Mesendoderm (in vitro differentiated cells): ENCODE measurements around the gene SLC4A1AP.

Experiments
- DNase-seq: peaks from one replicate; pipeline ENCODE4 v3.0.0; 2013
- H2AK5ac ChIP-seq: 2 replicates; pipeline ENCODE4 v1.6.1; 2013; ENCODE audit warnings: low read length, inconsistent platforms
- H2BK120ac ChIP-seq: 2 replicates; pipeline ENCODE4 v1.6.1; 2013; ENCODE audit warnings: low read depth, mild to moderate bottlenecking, low read length, moderate library complexity, mixed read lengths
- H2BK15ac ChIP-seq: replicated peaks from 2 replicates; pipeline ENCODE4 v1.6.1; 2013; ENCODE audit warnings: low read depth, mild to moderate bottlenecking, moderate library complexity
- H2BK5ac ChIP-seq: 2 replicates; pipeline ENCODE4 v1.6.1; 2013; ENCODE audit warnings: low read length, inconsistent platforms
- H3K18ac ChIP-seq: 2 replicates; pipeline ENCODE4 v1.6.1; 2013; ENCODE audit warnings: mild to moderate bottlenecking, low read length, mixed read lengths
- H3K23ac ChIP-seq: one replicate; pipeline ENCODE4 v1.6.1; 2013; ENCODE audit warnings: low read length
- H3K27ac ChIP-seq: 2 replicates; pipeline ENCODE4 v1.5.1; 2013; ENCODE audit warnings: low read depth, mild to moderate bottlenecking, inconsistent platforms, low read length, moderate library complexity
- H3K27me3 ChIP-seq: 2 replicates; pipeline ENCODE4 v1.6.1; 2013; ENCODE audit warnings: low read length, control low read depth, mild to moderate bottlenecking, inconsistent platforms; ENCODE audit not compliant: insufficient read depth, poor library complexity
- H3K36me3 ChIP-seq: 2 replicates; pipeline ENCODE4 v1.6.1; 2013; ENCODE audit warnings: low read length, inconsistent platforms; ENCODE audit not compliant: control insufficient read depth, insufficient read depth
- H3K4ac ChIP-seq: one replicate; pipeline ENCODE4 v1.6.1; 2013; ENCODE audit warnings: low read depth, mild to moderate bottlenecking, low read length, moderate library complexity
- H3K4me1 ChIP-seq: 2 replicates; pipeline ENCODE4 v1.6.1; 2013; ENCODE audit warnings: low read depth, low read length, inconsistent platforms; ENCODE audit not compliant: control insufficient read depth
- H3K4me2 ChIP-seq: 2 replicates; pipeline ENCODE4 v1.6.1; 2013; ENCODE audit warnings: low read length
- H3K4me3 ChIP-seq: 2 replicates; pipeline ENCODE4 v1.5.1; 2013; ENCODE audit warnings: mild to moderate bottlenecking, low read length
- H3K56ac ChIP-seq: one replicate; pipeline ENCODE4 v1.6.1; 2013; ENCODE audit warnings: low read length
- H3K79me1 ChIP-seq: 2 replicates; pipeline ENCODE4 v1.6.1; 2013; ENCODE audit warnings: low read length, inconsistent platforms
- H3K79me2 ChIP-seq: 2 replicates; pipeline ENCODE4 v1.6.1; 2013; ENCODE audit warnings: mild to moderate bottlenecking, low read length; ENCODE audit not compliant: control insufficient read depth, insufficient read depth
- H3K9ac ChIP-seq: 2 replicates; pipeline ENCODE4 v1.6.1; 2013; ENCODE audit warnings: low read length, inconsistent platforms
- H4K5ac ChIP-seq: one replicate; pipeline ENCODE4 v1.6.1; 2013; ENCODE audit warnings: low read length
- H4K8ac ChIP-seq: one replicate; pipeline ENCODE4 v1.6.1; 2013; ENCODE audit warnings: low read depth, mild to moderate bottlenecking, control low read depth, low read length, moderate library complexity
- WGBS: extraction: QIAGEN DNeasy Blood & Tissue Kit; methylation state at CpG from one replicate; pipeline ENCODE4 v1.1.7; 2013; ENCODE audit warnings: low lambda C conversion rate, missing lambda C conversion rate; ENCODE audit not compliant: insufficient coverage; ENCODE audit errors: extremely low coverage; 5-methylcytosine and 5-hydroxymethylcytosine counted together

SLC4A1AP gene

DNA sequence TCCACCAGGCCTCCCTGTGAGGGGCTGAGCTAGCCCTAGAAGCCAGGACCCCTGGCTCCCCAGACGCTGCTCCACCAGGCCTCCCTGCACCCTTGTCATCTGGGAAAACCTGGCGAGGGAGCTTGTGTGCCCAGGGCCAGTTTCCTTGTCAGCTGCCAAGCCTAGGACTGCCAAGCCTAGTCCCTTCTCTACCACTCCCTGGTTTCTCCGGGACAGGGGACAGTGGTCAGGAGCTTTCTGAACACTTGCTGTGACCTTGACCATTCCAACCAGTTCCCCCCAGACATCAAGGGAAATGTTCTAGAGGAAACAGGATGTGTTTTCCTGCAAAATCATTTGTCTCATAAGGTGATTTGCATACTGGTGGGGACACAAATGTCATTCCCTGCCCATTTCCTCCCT lies 66.6 kb downstream of the SLC4A1AP start:
- no peak for DNase-seq
- Histone ChIP-seq H2BK5ac (no peak overlapping the region), H3K4me2 (no peak overlapping the region), H3K79me2 (no peaks in the 10 kb centered on the region), H2AK5ac (no peak overlapping the region), H3K27me3 (no peaks in the 10 kb centered on the region), H2BK15ac (no peak overlapping the region), H3K4me1 (no peaks in the 10 kb centered on the region), H3K27ac (no peak overlapping the region), H3K18ac (no peak overlapping the region), H3K79me1 (no peaks in the 10 kb centered on the region), H3K56ac (no peak overlapping the region), H3K4me3 (no peak overlapping the region), H4K5ac (no peak overlapping the region), H3K9ac (no peak overlapping the region), H3K4ac (no peak overlapping the region), H2BK120ac (no peak overlapping the region), H3K23ac (no peak overlapping the region), H3K36me3 (no peaks in the 10 kb centered on the region), H4K8ac (no peak overlapping the region)
- WGBS = no CpG with 5 or more reads among the region's 3 CpGs

DNA sequence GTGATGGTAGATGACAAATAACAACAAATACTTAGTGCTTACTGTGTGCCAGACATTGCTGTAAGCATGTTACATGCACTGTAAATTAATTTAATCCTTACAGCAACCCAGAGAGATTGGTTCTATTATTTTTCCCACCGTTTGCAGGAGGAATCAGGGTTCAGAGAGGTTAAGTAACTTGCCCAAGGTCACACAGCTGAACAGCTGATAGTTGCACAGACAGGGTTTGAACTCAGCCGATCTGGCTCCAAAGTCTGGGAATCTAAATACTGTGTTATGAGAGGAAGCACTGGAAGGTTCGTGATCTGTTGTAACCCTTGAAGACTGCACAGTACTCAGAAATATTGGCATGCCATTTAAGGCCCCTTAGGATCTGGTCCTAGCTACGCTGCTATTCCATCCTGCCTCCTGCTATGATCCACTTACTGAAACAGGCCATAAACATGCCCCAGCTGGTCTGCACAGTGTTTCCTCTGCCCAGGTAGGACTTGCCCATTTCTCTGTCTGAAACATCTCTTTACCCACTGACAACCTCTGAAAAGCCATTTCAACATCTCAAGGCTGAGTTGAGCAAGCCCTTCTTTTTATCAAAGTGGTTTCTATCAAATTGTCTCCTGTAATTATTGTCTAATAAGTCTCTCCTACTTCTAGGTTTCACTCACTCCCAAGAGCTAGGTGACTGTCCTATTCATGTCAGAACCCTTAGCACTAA lies 67.4 kb downstream of the SLC4A1AP start:
- no peak overlapping the region for H3K4me3 ChIP-seq
- no peak overlapping the region for H4K8ac ChIP-seq
- no peaks in the 10 kb centered on the region for H3K27me3 ChIP-seq
- H3K9ac ChIP-seq = no peak overlapping the region
- no peak overlapping the region for H4K5ac ChIP-seq
- no peak overlapping the region for H3K4ac ChIP-seq
- no peaks in the 10 kb centered on the region for H3K79me1 ChIP-seq
- H2BK5ac ChIP-seq = no peak overlapping the region
- H3K36me3 ChIP-seq = no peaks in the 10 kb centered on the region
- H3K4me1 ChIP-seq = no peaks in the 10 kb centered on the region
- no peak overlapping the region for H3K27ac ChIP-seq
- no peak overlapping the region for H2AK5ac ChIP-seq
- H3K18ac ChIP-seq = no peak overlapping the region
- WGBS = no CpG with 5 or more reads among the region's 4 CpGs
- no peak overlapping the region for H2BK15ac ChIP-seq
- H3K79me2 ChIP-seq = no peaks in the 10 kb centered on the region
- no peak overlapping the region for H3K4me2 ChIP-seq
- H3K56ac ChIP-seq = no peak overlapping the region
- H3K23ac ChIP-seq = no peak overlapping the region
- no peak overlapping the region for H2BK120ac ChIP-seq
- DNase-seq = no peak

- no peak overlapping the region for H3K4me2 ChIP-seq
- DNase-seq = no peak
- no peaks in the 10 kb centered on the region for H3K27me3 ChIP-seq
- no peaks in the 10 kb centered on the region for H3K79me1 ChIP-seq
- H3K36me3 ChIP-seq = no peaks in the 10 kb centered on the region
- H3K23ac ChIP-seq = no peak overlapping the region
- no peak overlapping the region for H4K5ac ChIP-seq
- no peak overlapping the region for H4K8ac ChIP-seq
- no peaks in the 10 kb centered on the region for H3K4me1 ChIP-seq
- no peak overlapping the region for H2BK15ac ChIP-seq
- H2BK5ac ChIP-seq = no peak overlapping the region
- no peak overlapping the region for H3K27ac ChIP-seq
- H2AK5ac ChIP-seq = no peak overlapping the region
- H3K18ac ChIP-seq = no peak overlapping the region
- no peak overlapping the region for H3K4me3 ChIP-seq
- H3K4ac ChIP-seq = no peak overlapping the region
- no peak overlapping the region for H3K9ac ChIP-seq
- no peaks in the 10 kb centered on the region for H3K79me2 ChIP-seq
- H2BK120ac ChIP-seq = no peak overlapping the region
- WGBS = no CpG with 5 or more reads among the region's 1 CpG
- no peak overlapping the region for H3K56ac ChIP-seq
Measured at GRCh38 chr2:27734305-27734704, 70.6 kb downstream of the SLC4A1AP start.

DNA sequence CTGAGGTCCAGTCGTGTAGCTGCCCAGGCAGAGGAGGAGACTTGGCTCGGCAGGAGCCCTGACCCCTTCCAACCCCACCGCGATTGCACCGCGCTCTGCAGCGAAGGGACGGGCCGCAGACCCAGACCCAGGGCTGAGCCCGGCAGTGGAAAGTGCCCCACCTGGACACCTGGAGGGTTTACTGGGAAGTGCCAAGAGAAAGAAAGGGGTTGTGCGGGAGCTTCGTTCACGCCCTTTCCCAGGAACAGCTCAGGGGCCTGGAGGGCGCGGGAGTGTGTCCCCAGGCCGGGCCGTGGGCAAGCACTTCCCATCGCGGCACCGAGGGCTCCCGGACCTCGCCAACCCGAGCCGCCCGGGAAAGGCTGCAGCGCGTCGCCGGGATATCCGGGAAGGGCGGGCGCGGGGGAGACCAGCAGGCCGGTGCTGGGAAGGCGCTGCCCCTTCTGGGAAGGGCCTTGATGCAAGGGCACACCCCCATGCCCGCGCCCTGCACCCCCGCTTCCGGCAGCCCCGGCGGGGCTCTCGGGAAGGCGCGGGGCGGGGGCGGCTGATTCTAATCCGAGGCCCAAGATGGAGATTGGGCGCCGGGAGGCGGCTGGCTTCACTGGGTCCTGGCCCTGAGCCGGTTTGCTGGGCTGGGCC lies 71.7 kb downstream of the SLC4A1AP start:
- H3K18ac ChIP-seq = peak overlapping the region; percentile 35
- no peak overlapping the region for H2BK15ac ChIP-seq
- H3K4me1 ChIP-seq = no peaks in the 10 kb centered on the region
- DNase-seq = peak; percentile 73
- H3K36me3 ChIP-seq = no peaks in the 10 kb centered on the region
- no peak overlapping the region for H2BK120ac ChIP-seq
- H3K27me3 ChIP-seq = no peaks in the 10 kb centered on the region
- no peaks in the 10 kb centered on the region for H3K79me2 ChIP-seq
- H3K4me2 ChIP-seq = peak overlapping the region; percentile 73
- H4K5ac ChIP-seq = no peak overlapping the region
- H3K4me3 ChIP-seq = peak overlapping the region; percentile 37
- peak overlapping the region; percentile 4 for H3K4ac ChIP-seq
- no peak overlapping the region for H4K8ac ChIP-seq
- WGBS = no CpG with 5 or more reads among the region's 51 CpGs
- no peak overlapping the region for H3K27ac ChIP-seq
- no peak overlapping the region for H2BK5ac ChIP-seq
- no peak overlapping the region for H2AK5ac ChIP-seq
- no peaks in the 10 kb centered on the region for H3K79me1 ChIP-seq
- H3K9ac ChIP-seq = peak overlapping the region; percentile 76
- peak overlapping the region; percentile 88 for H3K56ac ChIP-seq
- no peak overlapping the region for H3K23ac ChIP-seq

GRCh38 chr2:27736031-27736889 lies 72.6 kb downstream of the SLC4A1AP start:
- H3K4me1 ChIP-seq = no peaks in the 10 kb centered on the region
- no peaks in the 10 kb centered on the region for H3K79me1 ChIP-seq
- H3K4me3 ChIP-seq = no peak overlapping the region
- peak overlapping the region; percentile 88 for H3K56ac ChIP-seq
- no peaks in the 10 kb centered on the region for H3K36me3 ChIP-seq
- no peak overlapping the region for H2BK120ac ChIP-seq
- H2BK5ac ChIP-seq = no peak overlapping the region
- no peaks in the 10 kb centered on the region for H3K27me3 ChIP-seq
- no peak overlapping the region for H4K8ac ChIP-seq
- no peak overlapping the region for H2AK5ac ChIP-seq
- no peak overlapping the region for H3K4me2 ChIP-seq
- peak overlapping the region; percentile 86 for H3K23ac ChIP-seq
- DNase-seq = no peak
- peak overlapping the region; percentile 76 for H3K9ac ChIP-seq
- H3K4ac ChIP-seq = peak overlapping the region; percentile 4
- no peak overlapping the region for H3K27ac ChIP-seq
- H3K18ac ChIP-seq = peak overlapping the region; percentile 35
- H4K5ac ChIP-seq = no peak overlapping the region
- H3K79me2 ChIP-seq = no peaks in the 10 kb centered on the region
- no peak overlapping the region for H2BK15ac ChIP-seq
- WGBS = no CpG with 5 or more reads among the region's 10 CpGs
